GM18498 (cell line): ENCODE results near the gene PYGO2.

ENCODE experiments used
- ATAC-seq: cut with Tn5 transposase; IDR thresholded peaks from one replicate; pipeline ENCODE4 v1.9.1; 2021; ENCODE audit warnings: mild to moderate bottlenecking, moderate library complexity; ENCODE audit not compliant: unreplicated experiment

The PYGO2 gene

DNA sequence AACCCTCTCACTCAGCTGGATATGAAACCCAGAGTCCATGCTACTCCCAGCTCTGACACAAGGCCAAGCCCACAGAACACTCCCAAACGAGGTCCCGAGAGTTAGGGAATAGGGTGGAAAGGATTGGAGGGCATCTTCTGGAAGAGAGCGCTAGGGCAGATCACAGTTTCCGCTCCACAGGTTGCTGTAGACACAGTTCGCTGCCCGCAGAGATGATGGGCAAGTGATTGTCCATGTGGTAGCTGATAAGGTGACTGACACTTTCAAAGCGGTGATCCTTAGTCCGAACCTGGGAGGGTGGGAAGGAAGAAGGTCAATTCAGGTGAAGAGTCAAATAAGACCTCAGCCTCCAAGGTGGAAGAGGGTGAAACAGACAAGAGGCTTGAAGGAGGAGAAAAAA, 2.1 kb upstream of the PYGO2 start:
- ATAC-seq: no peak

DNA sequence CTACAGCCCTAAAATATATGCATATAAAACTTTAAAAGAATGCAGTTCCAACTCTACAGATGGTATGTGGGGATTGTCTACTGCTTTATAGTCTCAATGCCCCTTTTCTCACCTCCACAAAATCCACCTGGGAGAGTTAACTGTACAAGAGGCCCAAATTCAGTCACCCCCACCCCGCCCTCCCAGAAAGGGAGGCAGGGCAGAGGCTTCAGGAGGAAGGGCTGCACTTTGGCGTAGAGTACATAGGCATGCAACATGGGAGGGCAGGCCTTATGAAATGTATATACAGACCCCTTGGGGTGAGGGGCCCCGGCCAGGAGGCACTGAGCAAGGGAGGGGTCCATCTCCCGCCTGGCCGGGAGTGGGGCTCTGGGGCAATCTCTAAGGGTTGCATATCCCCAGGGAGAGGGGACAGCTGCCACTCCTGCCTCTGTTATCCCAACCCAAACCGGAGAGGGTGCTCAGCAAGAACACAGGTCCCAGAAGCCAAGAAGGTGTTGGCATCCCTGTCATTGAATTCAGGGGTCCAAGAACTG, 1.3 kb upstream of the PYGO2 start:
- ATAC-seq: no peak

DNA sequence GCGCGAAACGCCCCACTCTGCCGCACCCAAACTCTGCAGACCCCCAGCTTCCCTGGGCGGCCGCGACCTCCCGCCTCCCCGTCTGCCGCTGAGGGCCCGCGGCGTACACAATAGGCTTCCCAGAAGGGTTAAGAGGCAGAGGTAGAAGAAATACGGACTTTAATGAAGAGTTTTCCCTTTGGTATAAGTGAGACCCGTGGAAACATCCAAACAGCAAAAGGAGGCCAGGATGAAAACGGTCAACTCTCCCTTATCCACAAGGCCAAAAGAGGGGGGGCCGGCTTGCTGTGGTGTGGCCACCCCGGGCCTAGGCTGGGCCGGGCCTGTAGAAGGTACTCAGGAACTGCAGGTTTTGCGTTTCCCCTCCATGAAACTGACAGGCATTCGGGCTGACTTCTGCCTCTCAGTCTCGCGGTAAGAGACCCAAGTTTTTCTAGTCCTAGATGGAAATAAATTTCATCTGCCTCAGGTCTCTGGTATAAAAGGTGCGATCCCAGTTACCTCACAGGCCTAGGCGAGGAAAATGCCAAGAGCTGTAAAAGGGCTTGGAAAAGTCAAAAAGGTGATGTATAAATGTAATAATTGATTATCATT, 671 bp upstream of the PYGO2 start:
- ATAC-seq: peak; percentile 2

DNA sequence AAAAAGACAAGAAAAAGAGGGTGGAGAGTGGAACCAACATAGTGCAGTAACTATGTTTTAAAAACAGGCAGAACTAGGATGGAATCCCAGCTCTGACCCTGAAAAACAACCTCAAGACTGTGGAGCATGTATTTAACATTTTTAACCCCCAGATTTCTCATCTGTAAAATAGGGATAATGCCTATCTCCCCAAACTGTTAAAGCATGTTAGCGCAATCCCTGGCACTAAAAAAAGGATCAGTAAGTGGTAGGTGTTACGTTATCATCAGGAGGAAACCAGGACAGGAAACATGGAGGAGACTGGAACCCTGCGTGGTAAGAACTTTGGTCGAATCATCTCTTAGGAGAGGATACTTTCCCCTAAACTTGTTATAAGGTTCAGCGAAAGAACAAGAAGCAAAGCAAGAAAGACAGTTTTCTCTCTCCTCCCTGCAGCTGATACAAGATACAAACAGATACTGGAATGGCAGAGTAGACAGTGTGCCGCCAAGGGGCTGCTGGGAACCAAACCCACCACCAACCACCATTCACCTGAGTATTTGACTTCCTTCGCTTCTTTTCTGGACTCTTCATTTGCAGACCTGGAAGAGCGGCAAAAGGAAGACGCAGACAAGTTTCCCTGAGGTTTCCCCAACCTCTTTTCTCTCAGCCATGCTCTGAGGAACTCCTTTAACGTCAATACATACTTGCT, 991 bp downstream of the PYGO2 start:
- ATAC-seq: no peak

DNA sequence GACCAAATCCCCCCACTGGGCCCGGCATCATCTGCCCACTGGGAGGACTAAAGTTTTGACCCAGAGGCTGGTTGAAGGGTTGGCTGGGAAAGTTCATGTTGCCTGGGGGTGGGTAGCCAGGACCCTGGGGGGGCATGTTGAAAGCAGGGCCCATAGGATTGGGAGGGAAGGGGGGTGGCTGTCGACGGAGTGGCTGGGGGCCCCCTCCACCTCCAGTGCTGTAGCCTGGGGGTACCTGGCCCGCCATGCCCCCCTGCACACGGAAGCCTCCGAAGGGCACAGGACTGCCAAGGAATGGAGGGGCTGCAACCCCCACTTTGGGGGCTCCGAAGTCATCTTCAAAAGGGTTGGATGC, 2.2 kb downstream of the PYGO2 start:
- ATAC-seq: no peak

DNA sequence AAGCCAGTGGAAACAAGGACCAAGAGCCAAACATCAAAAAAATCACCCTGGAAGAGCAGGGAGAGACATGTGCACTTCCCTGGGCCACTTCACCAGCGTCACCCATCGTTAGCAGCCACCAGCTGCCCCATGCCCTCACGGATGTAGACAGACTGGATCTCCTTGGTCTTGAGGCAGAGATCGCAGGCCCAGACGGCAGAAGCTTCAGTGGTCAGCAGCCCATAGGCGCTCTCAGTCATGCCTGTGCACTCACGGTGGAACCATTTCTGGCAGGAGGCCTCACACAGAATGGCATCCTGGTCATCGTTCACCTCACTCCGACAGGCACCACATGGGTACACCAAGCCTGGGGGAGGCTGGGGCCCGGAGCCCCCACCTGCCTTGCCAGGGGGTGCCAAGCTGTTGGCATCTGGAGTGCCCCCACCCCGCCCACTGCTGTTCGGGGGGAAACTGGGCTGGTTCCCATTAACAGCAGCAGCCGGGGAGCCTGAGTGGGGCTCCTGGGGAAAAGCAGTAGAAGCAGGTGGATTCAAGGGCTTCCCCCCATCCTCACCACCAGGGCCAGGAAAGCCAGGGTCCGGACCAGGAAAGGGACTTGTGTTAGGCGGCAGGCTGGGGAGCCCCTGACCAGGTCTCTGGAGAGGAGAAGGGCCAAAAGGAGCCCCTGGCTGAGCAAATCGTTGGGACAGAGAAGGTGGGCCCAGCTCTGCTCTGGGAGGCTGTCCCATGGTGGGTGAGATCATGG, 2.7 kb downstream of the PYGO2 start:
- ATAC-seq: no peak

DNA sequence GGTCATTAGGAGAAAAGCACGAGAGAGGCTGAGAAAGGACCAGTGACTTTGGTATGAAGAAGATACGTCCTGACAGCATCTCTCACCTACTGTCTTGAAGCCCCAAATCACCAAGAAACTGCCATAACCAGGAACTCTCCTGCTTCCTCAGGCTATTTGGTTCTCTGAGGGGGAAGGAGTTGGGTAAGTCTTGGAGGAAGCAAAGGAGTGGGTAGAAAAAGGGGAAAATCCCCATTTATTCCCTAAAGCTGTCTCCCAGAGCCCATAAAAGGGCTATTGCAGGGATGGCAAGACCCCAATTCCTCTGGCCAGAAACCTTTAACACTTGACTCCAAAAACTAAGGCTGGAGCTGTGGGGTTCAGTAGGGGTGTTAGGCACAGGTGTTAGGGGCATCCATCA, 3.5 kb downstream of the PYGO2 start:
- no peak for ATAC-seq

DNA sequence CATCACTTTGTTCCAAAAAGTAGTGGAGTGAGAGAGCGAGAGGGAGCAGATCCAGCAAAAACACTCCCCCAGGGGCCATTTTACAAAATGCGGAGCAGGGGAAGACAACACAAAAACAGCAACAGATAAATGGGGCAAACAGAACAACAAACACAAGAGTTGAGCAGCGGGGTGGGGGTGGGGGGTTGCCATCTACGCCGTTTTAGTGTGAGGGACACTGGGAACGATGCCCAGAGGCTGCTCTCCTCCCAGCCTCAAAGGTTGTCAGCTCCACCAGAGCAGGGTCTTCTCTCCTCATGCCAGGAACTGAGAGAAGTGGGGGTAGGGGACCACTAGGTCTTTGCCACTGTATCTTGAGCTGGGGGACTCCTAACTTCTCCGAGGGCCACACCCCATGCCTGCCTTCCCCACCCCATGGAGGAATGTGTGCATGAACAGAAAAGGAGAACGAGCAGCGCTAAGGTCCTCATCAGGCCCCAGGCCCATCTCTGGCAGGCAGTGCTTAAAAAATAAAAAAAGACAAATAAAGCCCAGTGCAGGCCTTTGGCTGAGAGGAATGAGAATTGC, 4.4 kb downstream of the PYGO2 start:
- ATAC-seq: no peak

DNA sequence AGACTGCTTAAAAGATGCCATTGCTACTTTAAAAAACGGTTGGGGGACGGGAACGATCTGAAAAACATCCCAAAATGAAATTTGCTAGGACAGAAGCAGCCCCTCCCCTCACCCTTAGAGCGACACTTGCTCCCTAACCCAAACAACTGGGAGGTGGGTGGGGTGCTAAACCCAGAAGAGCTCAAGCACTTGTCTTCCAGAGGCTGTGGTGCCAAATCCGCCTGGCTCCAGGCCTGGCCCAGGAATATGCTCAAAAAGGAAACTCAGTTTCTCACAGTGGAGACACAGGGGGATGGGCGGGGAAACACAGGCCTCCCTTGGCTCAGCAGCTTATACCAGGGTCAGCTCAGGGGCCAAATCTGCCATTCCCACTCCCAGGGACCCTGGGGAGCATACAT, 5.0 kb downstream of the PYGO2 start:
- ATAC-seq: no peak

DNA sequence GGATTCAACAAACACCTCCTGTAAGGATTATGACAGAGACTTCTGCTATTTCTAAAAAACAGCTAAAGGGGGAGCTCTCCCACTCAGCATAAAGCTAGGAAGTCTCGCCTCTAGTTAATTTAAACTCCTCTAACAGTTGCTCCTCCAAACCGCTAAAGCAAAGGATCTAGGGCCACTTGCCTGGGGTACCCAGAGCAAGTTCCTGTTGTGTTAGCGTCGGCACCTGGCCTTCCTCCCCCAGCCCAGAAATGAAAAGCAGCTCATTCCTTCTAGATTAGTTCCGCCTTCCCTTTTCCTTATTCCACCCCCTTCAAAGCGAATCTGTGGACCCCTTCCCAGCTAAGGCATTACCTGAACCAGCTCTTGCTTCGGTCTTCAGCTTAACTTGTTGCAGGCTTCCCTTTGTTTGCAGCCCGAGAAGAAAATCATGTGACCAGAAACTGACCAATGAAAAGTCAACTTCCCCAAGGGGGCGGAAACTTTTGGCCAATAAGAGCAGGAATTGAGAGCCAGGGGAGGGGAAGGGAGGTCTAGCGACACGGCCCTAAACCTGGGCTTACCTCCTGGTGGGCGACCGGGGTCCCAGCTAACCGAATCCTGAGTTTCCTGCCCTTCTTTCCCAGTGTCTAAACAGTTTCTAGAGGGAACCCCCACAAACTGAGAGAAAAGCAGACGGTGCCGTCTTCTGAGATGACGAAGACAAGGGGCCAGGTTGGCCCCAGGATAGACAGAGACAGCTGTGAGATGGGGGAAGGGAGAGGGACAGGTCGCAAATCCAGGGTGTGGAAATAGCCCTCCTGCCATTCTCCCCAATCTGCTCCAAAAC, 5.7 kb downstream of the PYGO2 start, which contains the start of gene PBXIP1:
Gene PBXIP1, minus strand, starts transcription at position 382 of the 826 bp plus-strand sequence. CDS start 2,378 bp downstream, outside the sequence.
- ATAC-seq: peak; percentile 70

DNA sequence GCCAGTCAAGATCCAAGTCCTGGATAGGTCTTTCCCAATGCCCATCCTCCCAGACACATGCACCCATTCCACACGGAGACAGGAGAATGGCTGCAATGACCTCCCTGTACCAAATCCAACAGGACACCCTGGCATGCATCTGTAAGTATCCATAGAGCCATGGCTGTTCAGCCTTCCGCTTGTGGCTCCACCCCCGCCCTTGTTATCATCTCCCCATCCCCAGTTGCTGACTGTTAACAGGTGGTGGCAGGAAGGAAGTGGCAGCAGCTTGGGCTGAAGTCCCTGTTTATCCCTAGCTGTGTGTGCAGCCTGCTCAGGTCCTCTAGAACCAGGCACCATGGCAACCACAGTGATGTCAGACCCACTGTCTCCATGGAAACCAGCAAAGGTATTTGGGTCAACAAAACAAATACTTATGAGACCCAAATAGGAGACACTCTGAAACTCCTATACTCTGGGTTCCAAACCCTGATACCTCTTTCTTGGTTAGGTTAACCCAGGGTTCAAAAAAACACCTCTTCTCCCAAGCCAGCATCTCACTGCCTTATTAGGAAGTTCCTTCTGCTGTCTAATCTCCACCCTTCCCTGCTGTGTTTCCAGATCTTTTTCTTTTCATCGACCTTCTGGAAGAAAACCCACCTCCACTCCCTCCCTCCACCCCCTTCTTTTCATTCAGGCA, 6.4 kb downstream of the PYGO2 start:
- peak; percentile 58 for ATAC-seq

DNA sequence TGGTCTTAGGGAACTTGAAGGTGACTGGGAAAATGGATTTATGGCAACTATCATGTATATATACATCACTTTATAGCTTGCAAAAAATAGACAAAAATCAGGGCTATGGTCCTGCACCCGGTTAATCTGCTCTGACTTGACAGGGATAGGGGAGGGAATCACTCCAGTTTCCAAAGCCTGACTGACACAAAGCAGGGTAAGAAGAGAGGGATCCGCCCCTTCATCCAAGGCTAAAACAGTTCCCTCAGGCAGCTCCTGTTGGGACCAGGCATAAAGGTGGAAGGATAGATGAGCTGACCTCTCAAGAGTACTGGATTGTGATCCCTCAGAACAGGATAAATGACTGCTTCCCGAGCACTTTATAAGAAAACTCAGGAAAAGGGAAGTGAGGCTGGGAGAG, 7.0 kb downstream of the PYGO2 start:
- ATAC-seq: no peak

DNA sequence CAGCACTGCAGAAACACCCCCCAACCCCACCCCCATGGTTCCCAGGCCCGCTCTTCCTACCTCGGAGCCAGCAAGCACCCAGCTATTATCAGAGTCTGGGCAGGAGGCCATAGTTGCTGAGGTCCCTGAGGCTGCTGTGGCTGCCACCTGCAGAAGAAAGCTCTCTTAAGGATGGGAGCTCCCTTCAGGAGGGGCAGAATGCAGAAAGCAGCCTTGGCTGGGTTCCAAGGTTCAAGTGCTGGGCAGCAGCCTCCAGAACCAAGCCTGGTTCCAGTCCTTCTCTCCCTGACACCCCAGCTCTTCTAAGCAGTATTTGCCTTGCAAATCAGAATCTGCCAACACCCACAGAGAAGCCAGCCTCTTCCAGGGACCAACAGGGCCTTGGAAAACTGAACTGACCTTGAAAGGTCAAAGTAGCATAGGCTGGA, 8.0 kb downstream of the PYGO2 start:
- ATAC-seq: no peak

DNA sequence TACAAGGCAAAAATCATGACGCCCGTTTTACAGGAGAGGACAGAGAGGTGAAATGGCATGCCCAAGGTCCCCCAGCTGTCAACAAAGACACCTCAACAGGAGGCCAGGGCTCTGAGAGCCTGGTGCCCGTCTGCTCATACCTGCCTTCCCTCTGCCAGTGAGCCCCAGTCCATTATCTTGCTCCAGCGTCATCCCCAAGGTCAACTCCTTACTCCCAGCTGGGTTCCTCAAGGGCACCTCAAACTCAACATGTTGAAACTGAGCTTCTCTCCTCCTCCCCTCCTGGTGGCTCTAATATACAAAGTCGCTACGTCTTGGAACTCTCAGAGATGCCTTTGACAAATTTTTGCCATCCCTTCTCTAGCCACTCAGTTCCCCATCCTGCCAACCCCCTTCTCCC, 8.9 kb downstream of the PYGO2 start:
- ATAC-seq: no peak

DNA sequence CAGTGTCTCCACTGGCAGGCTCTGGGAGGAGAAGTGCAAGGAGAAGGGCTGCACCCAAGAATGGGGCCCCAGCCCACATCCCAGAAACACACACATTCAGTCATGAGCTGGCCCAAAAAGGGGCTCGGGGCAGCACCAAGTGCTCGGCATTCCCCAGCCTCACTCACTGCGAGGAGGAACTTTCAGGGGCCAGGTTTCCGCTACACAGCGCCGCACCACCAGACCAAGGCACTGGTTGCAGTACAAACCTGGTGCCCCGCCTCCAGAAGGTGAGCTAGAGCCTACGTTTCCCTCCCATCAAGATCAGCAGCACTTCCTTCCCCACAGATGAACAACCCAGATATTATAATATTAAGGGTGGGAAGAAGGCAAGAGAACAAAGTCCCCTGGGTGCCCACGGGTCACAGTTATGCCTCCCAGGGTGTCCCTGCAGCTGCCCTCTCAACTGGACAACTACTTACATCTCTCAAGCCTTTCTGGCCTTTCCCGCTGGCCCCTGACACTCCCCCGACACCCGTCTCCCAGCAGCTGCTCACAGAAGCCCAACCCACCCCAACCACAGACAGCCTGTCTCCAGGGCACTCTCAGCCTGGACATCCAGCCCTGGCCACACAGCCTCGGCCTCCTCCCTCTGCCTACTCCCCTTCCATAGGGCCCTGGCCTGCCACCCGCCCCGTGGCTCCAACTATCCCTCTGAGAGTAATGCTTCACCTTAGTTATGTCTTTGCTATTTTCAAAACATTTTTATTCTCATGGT, 9.5 kb downstream of the PYGO2 start:
- no peak for ATAC-seq

DNA sequence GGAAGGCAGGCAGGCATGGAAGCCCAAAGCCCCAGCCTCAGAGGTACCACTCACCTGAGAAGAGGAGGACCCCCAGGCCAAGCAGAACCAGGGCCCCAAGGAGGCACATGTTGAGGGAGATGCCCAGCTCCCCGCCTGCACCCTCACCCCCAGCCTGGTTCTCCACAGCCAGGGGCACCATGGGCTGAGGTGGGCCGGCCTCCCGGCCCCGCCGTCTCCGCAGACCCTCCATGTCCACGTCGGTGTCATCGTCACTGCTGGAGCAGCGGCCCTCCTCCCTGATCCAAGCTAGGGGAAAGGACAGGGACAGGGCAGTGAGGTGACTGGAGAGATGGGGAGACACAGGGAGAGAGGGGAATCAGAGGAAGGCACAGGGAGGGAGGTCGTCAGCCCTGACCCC, 13.5 kb downstream of the PYGO2 start:
- ATAC-seq: no peak

DNA sequence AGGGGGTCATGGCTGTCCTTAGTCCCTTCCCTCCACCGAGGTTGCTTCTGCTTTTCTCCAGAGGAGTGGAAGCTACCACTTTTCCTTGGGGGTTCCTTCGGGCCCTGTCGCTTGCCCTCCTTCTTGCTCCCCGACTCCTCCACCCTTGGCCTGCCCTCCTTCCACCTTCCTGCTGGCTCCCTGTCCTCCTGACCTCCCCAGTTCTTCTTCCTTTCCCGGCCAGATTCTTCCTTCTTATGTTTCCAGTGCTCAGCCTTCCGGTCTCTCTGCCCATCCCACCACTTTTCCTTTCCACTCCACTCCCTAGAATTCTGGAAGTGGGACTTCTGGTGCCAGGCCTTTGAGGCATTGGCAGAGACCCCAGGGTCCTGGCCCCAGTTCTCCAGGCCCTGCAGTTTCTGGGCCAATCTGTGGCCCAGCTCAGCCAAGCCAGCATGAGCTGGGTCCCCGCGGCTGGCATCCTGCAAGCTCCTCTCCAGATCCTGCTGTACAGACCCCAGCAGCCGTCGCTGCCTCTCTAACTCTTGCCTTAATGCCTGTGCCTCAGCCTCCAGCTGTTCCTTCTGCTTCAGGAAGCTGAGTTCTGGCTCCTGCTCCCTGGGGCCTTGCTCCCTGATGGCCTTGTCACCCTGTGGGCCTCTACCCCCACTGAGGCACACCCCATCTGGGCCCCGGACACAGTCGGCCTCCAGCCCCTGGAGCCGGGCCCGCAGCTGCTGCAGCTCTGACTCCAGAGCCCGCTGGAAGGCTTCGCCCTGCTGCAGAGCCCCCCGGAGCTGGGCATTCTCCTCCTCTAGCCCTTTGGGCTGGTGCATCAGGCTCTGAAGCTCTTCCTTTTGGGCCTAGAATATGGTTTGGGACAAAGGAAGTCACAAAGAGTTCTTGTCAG, 15.4 kb downstream of the PYGO2 start:
- ATAC-seq: no peak

DNA sequence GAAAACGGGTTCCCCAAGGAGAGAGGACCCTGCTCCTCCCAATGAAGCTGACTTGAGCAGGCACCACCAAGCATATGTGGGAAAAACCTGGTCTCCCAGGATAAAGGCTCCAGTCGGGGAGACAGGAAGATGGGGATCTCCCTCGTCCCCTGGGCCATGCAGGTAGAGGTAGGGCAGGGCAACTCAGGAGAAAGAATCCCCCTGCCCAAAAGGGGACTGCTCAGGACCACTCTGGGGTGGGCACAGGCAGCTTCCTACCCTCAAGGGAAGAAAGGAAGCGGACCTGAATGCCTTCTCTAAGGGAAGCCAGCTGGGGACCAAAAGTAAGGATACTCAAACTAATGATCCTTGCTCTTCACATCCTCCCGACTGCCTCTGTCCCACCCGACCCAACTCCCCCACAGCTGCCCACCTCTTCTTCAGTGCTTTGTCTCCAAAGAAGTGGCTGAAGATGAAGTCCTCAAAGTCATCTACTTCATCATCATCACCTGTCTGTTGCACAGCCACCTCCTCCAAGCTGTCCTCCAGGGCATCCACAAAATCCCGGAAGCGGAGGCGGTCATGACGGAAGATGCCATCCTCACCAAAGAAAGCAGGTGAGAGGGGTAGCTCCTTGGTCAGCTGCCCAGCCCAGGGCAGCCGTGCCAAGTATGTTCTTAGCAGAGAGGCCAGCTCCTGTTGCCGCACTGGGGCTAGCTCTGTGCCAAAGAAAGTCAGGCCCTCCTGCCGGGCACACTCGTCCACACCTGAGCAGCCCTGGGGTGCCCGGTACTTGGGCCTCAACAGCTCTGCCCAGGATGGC, 16.2 kb downstream of the PYGO2 start:
- ATAC-seq: no peak
